Adrenal gland (tissue), 5 donors: Measurements from ENCODE around the gene PSMD6.

Experiments used
- CTCF ChIP-seq, 6 experiments: fragments of 450-650 bp in 4 of 6; fragments of 200-600 bp in 2 of 6; sonication (generic) in 1 of 6; IDR thresholded peaks; 1 replicate in 5 of 6; 2 replicates in 1 of 6; pipeline versions ENCODE4 v1.5.1 to v1.8.0; 2016 to 2021; ENCODE audit warnings: antibody characterized with exemption in 6 of 6, mild to moderate bottlenecking in 2 of 6, moderate library complexity in 1 of 6
- POLR2A ChIP-seq, 2 donors: fragments of 450-650 bp; IDR thresholded peaks; one replicate each; pipeline ENCODE4 v1.6.1; 2017; ENCODE audit warnings: antibody characterized with exemption in 2 of 2, mild to moderate bottlenecking in 2 of 2, moderate library complexity in 1 of 2
- donor health status: DM: no; HTN: no; CAD: no.

GRCh38 chr3:63991666-63992065 is 31.6 kb downstream of the PSMD6 start:
- TF ChIP-seq CTCF (IDR thresholded peaks at IDR 0.05), result no peak
- no peak for TF ChIP-seq POLR2A (IDR thresholded peaks at IDR 0.05)
